ENCODE measurements around the gene METTL9. TPM values are rescaled to one million over a fixed set of nuclear protein-coding genes. Genes with fewer than 3 reads are reported as not detected.

METTL9 gene
- total and polyA plus RNA-seq, 2 of the 13 experiments (the other 11 are each of a cell fraction or from before 2014, with no cell fraction given): 123 to 204 TPM

- Histone ChIP-seq H3K79me2 (ENCODE audit: insufficient read depth, low read length) (no peaks in the 10 kb centered on the region), H3K4me3 (replicated peaks in 1 of 3; ENCODE audit: insufficient read depth in 1 of 3, low read depth in 2 of 3, low read length in 3 of 3) (no peak overlapping the region), H3K36me3 (replicated peaks in 1 of 2; ENCODE audit: control insufficient read depth in 1 of 2, insufficient read depth in 2 of 2, low read length in 2 of 2) (no peaks in the 10 kb centered on the region), H3K4me2 (ENCODE audit: low read depth, low read length) (no peak overlapping the region), H3K9me3 (ENCODE audit: low read length) (no peaks in the 10 kb centered on the region), H3K4me1 (ENCODE audit: insufficient read depth, low read length) (peaks cover 12% of the 10 kb centered on the region), H2AFZ (ENCODE audit: low read length) (no peak overlapping the region), H3K27me3 (ENCODE audit: control insufficient read depth in 1 of 2, insufficient read depth in 2 of 2, low read length in 2 of 2) (peaks cover 7 to 60% of the 10 kb centered on the region in 2 experiments), H4K20me1 (ENCODE audit: insufficient read depth, low read length) (no peaks in the 10 kb centered on the region), H3K27ac (ENCODE audit: extremely low read length, insufficient read depth, low read length) (no peak overlapping the region), H3K9ac (ENCODE audit: insufficient read depth, low read depth, low read length) (no peak overlapping the region)
- ChIA-PET CTCF (ENCODE audit: low intra/inter-chr PET ratio, low total read pairs) (no interaction called here), POLR2A (no interaction called here)
- 23% methylated on average over 13 of the region's 13 CpGs for WGBS (ENCODE audit: low lambda C conversion rate)
- FAIRE-seq (peak; percentile 79), ATAC-seq (peak; percentile 73), DNase-seq (ENCODE audit: low spot score) (peak; percentile 92)
- intact Hi-C loops (cut with micrococcal nuclease; ENCODE audit: unreplicated experiment): no loop called here
- in situ Hi-C loops (cut with HindIII; ENCODE audit: extremely low pct_ligation_motif_present, low pct_unique_long_range_greater_than_20kb): loop anchor here (25.0 kb wide), 2 partner anchors 254 to 771 kb away; no protein-coding TSS in a partner anchor
- no TSS peak for BruUV-seq (replicated peaks)
- no peak for TF ChIP-seq NCOA5 (CRISPR knock-in tag; IDR thresholded peaks at IDR 0.05)
- peak; percentile 98 for TF ChIP-seq HHEX (CRISPR knock-in tag; IDR thresholded peaks at IDR 0.05)
- no peak for TF ChIP-seq NRL (CRISPR knock-in tag; IDR thresholded peaks at IDR 0.05; ENCODE audit: borderline replicate concordance)
- no peak for TF ChIP-seq BRD4 (CRISPR knock-in tag; IDR thresholded peaks at IDR 0.05)
- TF ChIP-seq ETS1 (CRISPR knock-in tag; IDR thresholded peaks at IDR 0.05): no peak
- TF ChIP-seq MAFK (conservative IDR thresholded peaks at IDR 0.05 in 1 of 2, IDR thresholded peaks at IDR 0.05 in 1 of 2; ENCODE audit: low read length in 2 of 2): no peak; a peak in 2 of 4 replicates
- TF ChIP-seq PHF21A (CRISPR knock-in tag; IDR thresholded peaks at IDR 0.05): no peak; the same call in 1 of the 2 replicates
- TF ChIP-seq, protein P1, sequence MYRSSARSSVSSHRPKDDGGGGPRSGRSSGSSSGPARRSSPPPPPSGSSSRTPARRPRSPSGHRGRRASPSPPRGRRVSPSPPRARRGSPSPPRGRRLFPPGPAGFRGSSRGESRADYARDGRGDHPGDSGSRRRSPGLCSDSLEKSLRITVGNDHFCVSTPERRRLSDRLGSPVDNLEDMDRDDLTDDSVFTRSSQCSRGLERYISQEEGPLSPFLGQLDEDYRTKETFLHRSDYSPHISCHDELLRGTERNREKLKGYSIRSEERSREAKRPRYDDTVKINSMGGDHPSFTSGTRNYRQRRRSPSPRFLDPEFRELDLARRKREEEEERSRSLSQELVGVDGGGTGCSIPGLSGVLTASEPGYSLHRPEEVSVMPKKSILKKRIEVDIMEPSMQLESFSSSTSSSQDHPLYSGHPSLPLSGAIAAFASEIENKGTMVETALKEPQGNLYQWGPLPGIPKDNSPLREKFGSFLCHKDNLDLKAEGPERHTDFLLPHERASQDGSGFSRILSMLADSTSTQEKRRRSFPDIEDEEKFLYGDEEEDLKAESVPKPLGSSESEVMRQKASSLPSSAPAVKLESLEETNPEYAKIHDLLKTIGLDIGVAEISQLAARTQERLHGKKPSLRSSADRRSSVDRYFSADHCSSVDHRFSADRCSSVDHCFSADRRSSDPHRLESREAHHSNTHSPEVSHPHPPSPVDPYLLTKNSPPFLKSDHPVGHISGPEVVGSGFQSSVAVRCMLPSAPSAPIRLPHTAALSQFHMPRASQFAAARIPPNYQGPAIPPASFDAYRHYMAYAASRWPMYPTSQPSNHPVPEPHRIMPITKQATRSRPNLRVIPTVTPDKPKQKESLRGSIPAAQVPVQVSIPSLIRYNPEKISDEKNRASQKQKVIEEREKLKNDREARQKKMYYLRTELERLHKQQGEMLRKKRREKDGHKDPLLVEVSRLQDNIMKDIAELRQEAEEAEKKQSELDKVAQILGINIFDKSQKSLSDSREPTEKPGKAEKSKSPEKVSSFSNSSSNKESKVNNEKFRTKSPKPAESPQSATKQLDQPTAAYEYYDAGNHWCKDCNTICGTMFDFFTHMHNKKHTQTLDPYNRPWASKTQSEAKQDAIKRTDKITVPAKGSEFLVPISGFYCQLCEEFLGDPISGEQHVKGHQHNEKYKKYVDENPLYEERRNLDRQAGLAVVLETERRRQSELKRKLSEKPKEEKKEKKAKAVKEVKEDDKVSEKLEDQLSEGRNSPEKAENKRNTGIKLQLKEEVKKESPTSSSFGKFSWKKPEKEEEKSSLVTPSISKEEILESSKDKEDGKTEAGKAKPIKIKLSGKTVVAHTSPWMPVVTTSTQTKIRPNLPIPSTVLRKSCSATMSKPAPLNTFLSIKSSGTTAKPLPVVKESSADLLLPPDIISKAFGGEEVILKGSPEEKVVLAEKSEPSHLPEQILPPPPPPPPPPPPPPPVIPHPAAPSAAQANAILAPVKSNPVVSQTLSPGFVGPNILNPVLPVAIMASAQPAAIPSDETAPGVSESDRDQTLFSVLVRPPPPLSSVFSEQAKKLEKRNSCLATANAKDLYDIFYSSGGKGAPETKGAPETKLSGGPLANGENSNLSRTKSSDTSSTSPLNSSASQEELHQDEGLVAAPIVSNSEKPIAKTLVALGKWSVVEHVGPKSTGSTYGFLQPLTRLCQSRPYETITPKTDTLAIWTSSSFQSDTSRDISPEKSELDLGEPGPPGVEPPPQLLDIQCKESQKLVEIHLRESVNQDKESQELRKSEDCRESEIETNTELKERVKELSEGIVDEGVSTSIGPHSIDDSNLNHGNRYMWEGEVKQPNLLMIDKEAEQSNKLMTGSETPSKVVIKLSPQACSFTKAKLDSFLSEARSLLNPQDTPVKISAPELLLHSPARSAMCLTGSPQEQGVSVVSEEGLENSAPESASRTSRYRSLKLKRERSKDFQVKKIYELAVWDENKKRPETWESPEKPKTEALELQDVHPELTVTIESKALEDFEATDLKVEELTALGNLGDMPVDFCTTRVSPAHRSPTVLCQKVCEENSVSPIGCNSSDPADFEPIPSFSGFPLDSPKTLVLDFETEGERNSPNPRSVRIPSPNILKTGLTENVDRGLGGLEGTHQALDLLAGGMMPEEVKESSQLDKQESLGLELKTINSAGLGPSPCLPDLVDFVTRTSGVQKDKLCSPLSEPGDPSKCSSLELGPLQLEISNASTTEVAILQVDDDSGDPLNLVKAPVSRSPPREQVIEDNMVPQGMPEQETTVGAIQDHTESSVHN (CRISPR knock-in tag; IDR thresholded peaks at IDR 0.05): no peak
- TF ChIP-seq BCL6 (CRISPR knock-in tag; IDR thresholded peaks at IDR 0.05): peak; percentile 98
- TF ChIP-seq POLR2AphosphoS5 (IDR thresholded peaks at IDR 0.05; ENCODE audit: low read depth, low read length): no peak
- TF ChIP-seq, protein P2, sequence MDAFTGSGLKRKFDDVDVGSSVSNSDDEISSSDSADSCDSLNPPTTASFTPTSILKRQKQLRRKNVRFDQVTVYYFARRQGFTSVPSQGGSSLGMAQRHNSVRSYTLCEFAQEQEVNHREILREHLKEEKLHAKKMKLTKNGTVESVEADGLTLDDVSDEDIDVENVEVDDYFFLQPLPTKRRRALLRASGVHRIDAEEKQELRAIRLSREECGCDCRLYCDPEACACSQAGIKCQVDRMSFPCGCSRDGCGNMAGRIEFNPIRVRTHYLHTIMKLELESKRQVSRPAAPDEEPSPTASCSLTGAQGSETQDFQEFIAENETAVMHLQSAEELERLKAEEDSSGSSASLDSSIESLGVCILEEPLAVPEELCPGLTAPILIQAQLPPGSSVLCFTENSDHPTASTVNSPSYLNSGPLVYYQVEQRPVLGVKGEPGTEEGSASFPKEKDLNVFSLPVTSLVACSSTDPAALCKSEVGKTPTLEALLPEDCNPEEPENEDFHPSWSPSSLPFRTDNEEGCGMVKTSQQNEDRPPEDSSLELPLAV (CRISPR knock-in tag; conservative IDR thresholded peaks at IDR 0.05; ENCODE audit: low read depth): peak; percentile 25; the same call in 1 of the 2 replicates
These were observed 33.3 kb upstream of the METTL9 start for GRCh38 chr16:21565861-21566669.

Data from HepG2 (cell line).